Loucy (cell line): Measurements from ENCODE around the gene TSPAN9.

Experiments used
- CTCF ChIP-seq: fragments of 200-600 bp; sonication (generic); conservative IDR thresholded peaks from 2 replicates; pipeline ENCODE4 v1.5.1; 2014; ENCODE audit warnings: mild to moderate bottlenecking, antibody characterized with exemption, low read length
- EZH2phosphoT487 ChIP-seq: fragments of 200-600 bp; IDR thresholded peaks from 2 replicates; pipeline ENCODE4 v1.6.1; 2018; ENCODE audit warnings: antibody characterized with exemption, mild to moderate bottlenecking, moderate library complexity, borderline replicate concordance

GRCh38 chr12:3185260-3185870 lies 108.2 kb downstream of the TSPAN9 start:
- TF ChIP-seq CTCF (no peak), EZH2phosphoT487 (no peak)
